ENCODE measurements around the gene MYH7.

MYH7 gene

DNA sequence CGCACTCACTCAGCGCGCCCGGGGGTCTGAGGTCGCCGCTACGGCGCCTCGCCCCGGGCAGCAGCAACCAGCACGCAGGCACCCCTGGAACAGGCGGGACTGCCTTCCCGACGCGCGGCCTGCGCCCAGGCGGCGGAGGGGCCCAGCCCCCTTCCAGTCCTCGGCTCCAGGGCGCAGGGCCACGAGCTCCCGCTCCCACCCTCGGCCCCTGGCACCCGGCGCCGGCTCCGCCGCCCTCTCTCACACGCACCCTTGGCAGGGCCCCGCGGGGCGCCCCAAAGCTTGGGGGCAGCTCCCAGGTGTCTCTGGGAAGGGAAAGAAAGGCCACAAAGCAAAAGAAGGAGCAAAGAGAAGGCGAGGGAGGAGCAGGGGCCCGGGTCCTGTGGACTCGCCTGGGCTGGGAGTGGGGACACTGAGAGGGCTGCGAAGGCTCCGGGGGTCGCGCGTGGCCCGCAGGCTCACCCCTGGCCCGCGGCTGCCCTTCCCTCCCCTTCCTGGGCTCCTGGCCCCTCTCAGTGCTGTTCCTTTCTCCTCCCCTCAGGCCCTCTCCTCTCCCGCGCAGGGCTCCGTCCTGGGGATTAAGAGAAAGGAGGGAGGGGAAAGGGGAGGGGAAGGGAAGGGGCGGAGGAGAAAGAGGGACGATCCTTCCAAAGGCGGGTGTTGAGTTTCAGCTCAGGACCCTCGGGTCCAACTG lies 69.6 kb downstream of the MYH7 start:
- no peak for DNase-seq

DNA sequence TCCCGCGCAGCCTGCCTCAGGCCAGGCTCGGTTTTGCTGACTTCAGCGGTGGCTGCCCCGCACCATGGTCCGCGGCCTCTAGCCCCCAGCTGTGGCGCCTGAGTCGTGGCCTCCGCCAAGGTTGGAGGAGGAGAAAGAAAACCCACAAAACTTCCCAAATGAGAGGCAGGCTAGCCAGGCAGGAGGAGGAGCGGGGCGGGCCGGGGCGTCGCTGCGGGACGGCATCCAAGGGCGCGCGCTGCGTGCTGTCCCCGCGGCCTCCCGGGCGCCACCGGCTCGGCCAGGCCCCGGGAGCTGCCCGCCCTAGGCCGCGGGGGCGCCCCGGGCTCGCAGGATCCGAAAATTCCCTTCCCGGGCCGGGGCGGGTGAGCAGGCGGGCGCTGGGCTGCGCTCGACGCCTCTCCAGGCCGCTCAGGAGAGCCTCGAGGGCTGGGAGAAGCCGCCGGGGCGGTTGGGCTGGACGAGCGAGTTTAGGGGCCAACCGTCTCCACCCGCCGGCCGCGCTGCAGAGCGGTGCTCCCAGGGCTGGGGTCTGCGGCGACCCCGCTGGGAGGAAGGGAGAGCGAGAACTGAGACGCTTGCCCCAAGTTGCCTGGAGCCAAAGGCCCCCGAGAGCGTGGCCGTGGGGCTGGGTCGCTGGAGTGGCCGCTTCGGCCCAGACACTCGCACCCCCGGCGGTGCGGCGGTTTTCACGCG lies 70.3 kb downstream of the MYH7 start, which contains the start of gene EFS:
EFS (minus strand) TSS at position 137 of the 696 bp plus-strand sequence. CDS start 147 bp downstream, outside the sequence.
- DNase-seq, result no peak

DNA sequence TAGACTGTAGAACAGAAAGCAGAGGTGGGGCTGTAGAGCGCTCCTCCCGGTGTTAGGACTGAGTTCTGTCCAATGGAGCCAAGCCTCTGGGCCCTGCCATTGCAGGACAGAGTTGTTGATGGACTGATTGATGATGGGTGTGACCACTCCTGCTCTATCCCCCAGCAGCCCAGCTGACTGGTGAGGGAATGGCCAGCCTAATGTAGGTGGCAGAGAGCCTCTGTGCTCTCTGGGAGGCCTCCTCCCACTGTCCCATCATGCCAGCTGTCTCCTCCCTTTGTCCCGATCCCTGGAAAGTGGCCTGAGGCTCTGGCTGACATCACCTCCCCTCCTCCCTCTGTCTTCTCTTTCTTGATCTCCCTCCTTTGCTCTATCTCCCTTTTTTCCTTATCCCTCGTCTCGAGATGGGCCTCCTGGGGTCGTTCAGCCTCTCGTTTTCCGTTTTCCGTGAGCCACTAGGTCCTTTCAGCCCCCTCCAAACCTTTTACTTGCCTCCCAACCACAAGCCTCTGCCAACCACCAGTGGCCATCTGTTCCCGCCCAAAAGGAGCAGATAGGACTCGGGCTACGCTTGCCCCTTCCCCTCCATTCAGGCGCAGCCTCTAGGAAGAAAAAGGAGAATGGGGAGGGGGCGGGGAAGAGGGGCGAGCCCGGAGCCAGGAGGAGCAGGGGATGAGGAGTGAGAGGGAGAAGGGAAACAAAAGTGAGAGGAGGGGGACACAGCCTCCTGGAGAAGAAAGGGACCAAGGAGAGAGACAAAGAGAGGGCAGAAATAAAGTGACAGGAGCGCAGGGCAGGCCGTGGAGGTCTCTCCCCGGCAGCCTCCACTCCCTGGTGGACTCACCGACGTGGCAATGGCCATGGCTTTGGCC lies 71.1 kb downstream of the MYH7 start:
- no peak for DNase-seq

All from stimulated activated naive CD4-positive, alpha-beta T cell (primary cell).